ENCODE results near the gene GNAL.

GNAL gene

GRCh38 chr18:11834772-11835171, 145.7 kb downstream of the GNAL start:
- H3K79me2 ChIP-seq (ENCODE audit: insufficient read depth, low read depth) = no peaks in the 10 kb centered on the region
- no peak overlapping the region for H3K27ac ChIP-seq
- TF ChIP-seq CTCF (conservative IDR thresholded peaks at IDR 0.05; ENCODE audit: low read depth, low read length) = no peak
- H2AFZ ChIP-seq (ENCODE audit: low read depth) = no peak overlapping the region
- no peaks in the 10 kb centered on the region for H4K20me1 ChIP-seq (ENCODE audit: insufficient read depth)
- no peak overlapping the region for H3K4me3 ChIP-seq (IDR thresholded peaks at IDR 0.05; ENCODE audit: insufficient read depth, low read depth, low read length)
- H3K9ac ChIP-seq = no peak overlapping the region
- no peaks in the 10 kb centered on the region for H3K27me3 ChIP-seq (ENCODE audit: insufficient read depth, low read depth)
- no peaks in the 10 kb centered on the region for H3K36me3 ChIP-seq (ENCODE audit: insufficient read depth)
- no peak overlapping the region for H3K4me2 ChIP-seq
- H3K4me1 ChIP-seq (ENCODE audit: low read depth, poor library complexity, severe bottlenecking) = no peaks in the 10 kb centered on the region

GRCh38 chr18:11839556-11839955, 150.5 kb downstream of the GNAL start:
- Histone ChIP-seq H4K20me1 (ENCODE audit: insufficient read depth) (no peaks in the 10 kb centered on the region), H3K27ac (no peak overlapping the region), H2AFZ (ENCODE audit: low read depth) (no peak overlapping the region), H3K79me2 (ENCODE audit: insufficient read depth, low read depth) (no peaks in the 10 kb centered on the region), H3K4me3 (IDR thresholded peaks at IDR 0.05; ENCODE audit: insufficient read depth, low read depth, low read length) (no peak overlapping the region), H3K27me3 (ENCODE audit: insufficient read depth, low read depth) (no peaks in the 10 kb centered on the region), H3K4me2 (no peak overlapping the region), H3K9ac (no peak overlapping the region), H3K36me3 (ENCODE audit: insufficient read depth) (no peaks in the 10 kb centered on the region), H3K4me1 (ENCODE audit: low read depth, poor library complexity, severe bottlenecking) (no peaks in the 10 kb centered on the region)
- TF ChIP-seq CTCF (conservative IDR thresholded peaks at IDR 0.05; ENCODE audit: low read depth, low read length) = no peak

DNA sequence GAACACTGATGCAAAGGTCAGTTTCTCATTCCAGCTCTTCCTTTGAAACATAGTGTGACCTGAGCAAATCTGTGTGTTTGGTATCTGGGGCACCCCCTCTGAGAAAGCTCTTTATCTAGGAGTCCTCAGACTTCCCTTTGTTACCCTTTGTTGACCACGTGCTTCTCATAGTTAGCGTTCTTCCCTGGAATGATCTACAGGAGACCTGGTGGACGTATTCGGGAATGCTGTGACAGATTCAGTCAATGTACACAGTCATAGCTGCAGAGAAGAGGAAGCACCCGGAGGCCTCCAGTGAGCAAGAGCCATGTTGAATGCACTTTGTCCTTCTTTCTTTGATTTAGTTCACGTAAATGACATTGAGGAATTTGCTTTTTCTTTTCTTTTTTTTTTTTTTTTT, 151.4 kb downstream of the GNAL start:
- no peak for TF ChIP-seq CTCF (conservative IDR thresholded peaks at IDR 0.05; ENCODE audit: low read depth, low read length)
- no peaks in the 10 kb centered on the region for H3K27me3 ChIP-seq (ENCODE audit: insufficient read depth, low read depth)
- no peak overlapping the region for H3K27ac ChIP-seq
- H3K9ac ChIP-seq = no peak overlapping the region
- no peaks in the 10 kb centered on the region for H3K36me3 ChIP-seq (ENCODE audit: insufficient read depth)
- H3K4me2 ChIP-seq = no peak overlapping the region
- H3K4me1 ChIP-seq (ENCODE audit: low read depth, poor library complexity, severe bottlenecking) = no peaks in the 10 kb centered on the region
- no peak overlapping the region for H2AFZ ChIP-seq (ENCODE audit: low read depth)
- no peaks in the 10 kb centered on the region for H4K20me1 ChIP-seq (ENCODE audit: insufficient read depth)
- H3K4me3 ChIP-seq (IDR thresholded peaks at IDR 0.05; ENCODE audit: insufficient read depth, low read depth, low read length) = no peak overlapping the region
- H3K79me2 ChIP-seq (ENCODE audit: insufficient read depth, low read depth) = no peaks in the 10 kb centered on the region

DNA sequence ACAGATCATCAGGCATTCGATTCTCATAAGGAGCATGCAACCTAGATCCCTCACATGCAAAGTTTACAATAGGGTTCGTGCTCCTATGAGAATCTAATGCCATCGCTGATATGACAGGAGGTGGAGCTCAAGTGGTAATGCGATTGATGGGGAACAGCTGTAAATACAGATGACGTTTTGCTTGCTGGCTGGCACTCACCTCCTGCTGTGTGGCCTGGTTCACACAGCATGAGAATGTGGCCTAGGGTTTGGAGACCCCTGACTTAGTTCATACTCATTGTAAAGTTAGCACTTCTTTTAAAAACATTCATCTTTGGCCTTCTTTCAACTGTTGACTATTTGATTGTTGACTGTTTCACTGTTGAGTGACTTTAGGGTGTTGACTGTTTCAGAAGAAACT, 153.5 kb downstream of the GNAL start:
- Histone ChIP-seq H3K27ac (no peak overlapping the region), H3K27me3 (ENCODE audit: insufficient read depth, low read depth) (no peaks in the 10 kb centered on the region), H3K4me3 (IDR thresholded peaks at IDR 0.05; ENCODE audit: insufficient read depth, low read depth, low read length) (no peak overlapping the region), H2AFZ (ENCODE audit: low read depth) (no peak overlapping the region), H3K4me2 (no peak overlapping the region), H3K9ac (no peak overlapping the region), H3K79me2 (ENCODE audit: insufficient read depth, low read depth) (no peaks in the 10 kb centered on the region), H3K4me1 (ENCODE audit: low read depth, poor library complexity, severe bottlenecking) (no peaks in the 10 kb centered on the region), H3K36me3 (ENCODE audit: insufficient read depth) (no peaks in the 10 kb centered on the region), H4K20me1 (ENCODE audit: insufficient read depth) (no peaks in the 10 kb centered on the region)
- TF ChIP-seq CTCF (conservative IDR thresholded peaks at IDR 0.05; ENCODE audit: low read depth, low read length) = no peak

- H3K9ac ChIP-seq = no peak overlapping the region
- no peak for TF ChIP-seq CTCF (conservative IDR thresholded peaks at IDR 0.05; ENCODE audit: low read depth, low read length)
- no peak overlapping the region for H2AFZ ChIP-seq (ENCODE audit: low read depth)
- no peaks in the 10 kb centered on the region for H4K20me1 ChIP-seq (ENCODE audit: insufficient read depth)
- no peaks in the 10 kb centered on the region for H3K27me3 ChIP-seq (ENCODE audit: insufficient read depth, low read depth)
- no peak overlapping the region for H3K4me2 ChIP-seq
- H3K79me2 ChIP-seq (ENCODE audit: insufficient read depth, low read depth) = no peaks in the 10 kb centered on the region
- H3K4me3 ChIP-seq (IDR thresholded peaks at IDR 0.05; ENCODE audit: insufficient read depth, low read depth, low read length) = no peak overlapping the region
- H3K36me3 ChIP-seq (ENCODE audit: insufficient read depth) = no peaks in the 10 kb centered on the region
- no peak overlapping the region for H3K27ac ChIP-seq
- H3K4me1 ChIP-seq (ENCODE audit: low read depth, poor library complexity, severe bottlenecking) = no peaks in the 10 kb centered on the region
These were observed 155.4 kb downstream of the GNAL start for GRCh38 chr18:11844436-11844835.
